GM12892 (cell line): ENCODE results near the gene GPSM1.

Source experiments
- POLR2A ChIP-seq: IDR thresholded peaks from 2 replicates; pipeline ENCODE4 v1.6.1; 2011; ENCODE audit warnings: low read depth, low read length, control low read depth
- POLR2AphosphoS5 ChIP-seq: IDR thresholded peaks from 2 replicates; pipeline ENCODE4 v1.6.1; 2011; ENCODE audit warnings: low read depth, low read length, control low read depth
- TAF1 ChIP-seq: IDR thresholded peaks from 2 replicates; pipeline ENCODE4 v1.6.1; 2011; ENCODE audit warnings: low read depth, mild to moderate bottlenecking, control low read depth, low read length, borderline replicate concordance

GRCh38 chr9:136292591-136293448 is 34.5 kb upstream of the GPSM1 start:
- no peak for TF ChIP-seq POLR2A
- no peak for TF ChIP-seq POLR2AphosphoS5
- TF ChIP-seq TAF1 = no peak
